H1 (cell line): ENCODE results near the gene COL25A1. TPM values are rescaled to one million over a fixed set of nuclear protein-coding genes. Genes with fewer than 3 reads are reported as not detected.

Source experiments
- CTCF ChIA-PET: fragments of 300-600 bp; sonication (Branson Sonifier 250); formaldehyde crosslinking; loops from one replicate; lab custom pipeline; 2021; ENCODE audit not compliant: partially characterized antibody; lab: Charles Lee
- POLR2A ChIA-PET: fragments of 300-600 bp; sonication (Branson Sonifier 250); formaldehyde crosslinking; loops from one replicate; lab custom pipeline; 2021; ENCODE audit warnings: inconsistent platforms; ENCODE audit not compliant: partially characterized antibody; lab: Charles Lee
- DNase-seq, 2 experiments: peaks; one replicate each; pipeline versions ENCODE4 v3.0.0 to v3.0.0-alpha.2; 2010 to 2022; ENCODE audit warnings: low spot score in 2 of 2, low read depth in 1 of 2, mixed read lengths in 1 of 2
- FAIRE-seq: peaks from 2 replicates; lab custom pipeline; 2011; peaks lifted over from hg19 to GRCh38; lab: Jason Lieb, UNC
- H2AFZ ChIP-seq: 2 replicates; pipeline ENCODE4 v1.8.1; 2012; ENCODE audit warnings: low read length, inconsistent platforms
- H2AK5ac ChIP-seq: 2 replicates; pipeline ENCODE4 v1.6.1; 2013; ENCODE audit warnings: low read depth, low read length
- H2BK120ac ChIP-seq: replicated peaks from 2 replicates; pipeline ENCODE3; 2013; ENCODE audit warnings: low read depth, low read length, inconsistent platforms
- H2BK12ac ChIP-seq: 2 replicates; pipeline ENCODE4 v1.6.1; 2013; ENCODE audit warnings: low read depth, low read length
- H2BK15ac ChIP-seq: 2 replicates; pipeline ENCODE4 v1.6.1; 2013; ENCODE audit warnings: low read length
- H2BK20ac ChIP-seq: 2 replicates; pipeline ENCODE4 v1.6.1; 2013; ENCODE audit warnings: low read length
- H2BK5ac ChIP-seq: 2 replicates; pipeline ENCODE4 v1.6.1; 2013; ENCODE audit warnings: low read depth, low read length
- H3K14ac ChIP-seq: 2 replicates; pipeline ENCODE4 v1.6.1; 2013; ENCODE audit warnings: inconsistent platforms; ENCODE audit not compliant: insufficient read length
- H3K18ac ChIP-seq: 2 replicates; pipeline ENCODE4 v1.6.1; 2013; ENCODE audit warnings: low read length; ENCODE audit errors: extremely low read depth
- H3K23ac ChIP-seq: 2 replicates; pipeline ENCODE4 v1.6.1; 2013; ENCODE audit warnings: inconsistent platforms; ENCODE audit not compliant: insufficient read length
- H3K23me2 ChIP-seq: 2 replicates; pipeline ENCODE4 v1.6.1; 2013; ENCODE audit warnings: low read depth, low read length
- H3K27ac ChIP-seq: 2 replicates; pipeline ENCODE4 v1.6.1; 2011; ENCODE audit warnings: low read depth, low read length, inconsistent platforms
- H3K27me3 ChIP-seq, 4 experiments: replicated peaks in 1 of 4; 1 replicate in 1 of 4; 2 replicates in 3 of 4; pipeline versions ENCODE4 v1.6.1 to v1.8.1; 2011 to 2013; ENCODE audit warnings: low read length in 3 of 4, mild to moderate bottlenecking in 3 of 4, inconsistent platforms in 2 of 4, mixed read lengths in 2 of 4, moderate library complexity in 1 of 4; ENCODE audit not compliant: control insufficient read depth in 3 of 4, insufficient read depth in 3 of 4; ENCODE audit errors: extremely low read depth in 1 of 4
- H3K36me3 ChIP-seq, 4 experiments: 2 replicates each; pipeline versions ENCODE4 v1.6.1 to v1.8.1; 2011 to 2013; ENCODE audit warnings: mild to moderate bottlenecking in 4 of 4, low read length in 3 of 4, moderate library complexity in 2 of 4, control low read depth in 1 of 4, inconsistent platforms in 1 of 4; ENCODE audit not compliant: insufficient read depth in 4 of 4, control insufficient read depth in 2 of 4
- H3K4ac ChIP-seq: replicated peaks from 2 replicates; pipeline ENCODE3; 2013; ENCODE audit warnings: low read length, low read depth, mixed read lengths, inconsistent platforms; ENCODE audit not compliant: insufficient read length
- H3K4me1 ChIP-seq, 4 experiments: replicated peaks in 1 of 4; 1 replicate in 1 of 4; 2 replicates in 3 of 4; pipeline versions ENCODE4 v1.6.1 to v1.8.1; 2011 to 2013; ENCODE audit warnings: low read length in 3 of 4, inconsistent platforms in 2 of 4, mixed read lengths in 1 of 4; ENCODE audit not compliant: insufficient read depth in 4 of 4, control insufficient read depth in 3 of 4
- H3K4me2 ChIP-seq, 2 experiments: 2 replicates each; pipeline versions ENCODE4 v1.6.1 to v1.8.1; 2011 to 2013; ENCODE audit warnings: low read depth in 2 of 2, low read length in 2 of 2, control low read depth in 1 of 2, inconsistent platforms in 1 of 2, mild to moderate bottlenecking in 1 of 2; ENCODE audit not compliant: insufficient read depth in 1 of 2
- H3K4me3 ChIP-seq, 4 experiments: fragments of 200-600, 300-600 bp in 1 of 4; sonication (generic), shearing (Covaris generic), sonication (Bioruptor Twin) in 1 of 4; 2 replicates each; pipeline versions ENCODE4 v1.5.1 to v1.8.1; 2011 to 2016; ENCODE audit warnings: low read length in 4 of 4, low read depth in 3 of 4, control low read depth in 2 of 4, inconsistent platforms in 2 of 4, mild to moderate bottlenecking in 2 of 4, mixed read lengths in 1 of 4, moderate library complexity in 1 of 4; ENCODE audit not compliant: insufficient read depth in 2 of 4; ENCODE audit errors: extremely low read depth in 1 of 4
- H3K56ac ChIP-seq: replicated peaks from 2 replicates; pipeline ENCODE3; 2013; ENCODE audit warnings: low read depth, mild to moderate bottlenecking, mixed read lengths, low read length, inconsistent platforms; ENCODE audit not compliant: insufficient read length
- H3K79me1 ChIP-seq: 2 replicates; pipeline ENCODE4 v1.6.1; 2013; ENCODE audit warnings: low read depth, low read length, control low read depth
- H3K79me2 ChIP-seq, 2 experiments: 2 replicates each; pipeline versions ENCODE4 v1.6.1 to v1.8.1; 2012 to 2013; ENCODE audit warnings: low read length in 2 of 2, mild to moderate bottlenecking in 2 of 2, inconsistent platforms in 1 of 2; ENCODE audit not compliant: insufficient read depth in 2 of 2, control insufficient read depth in 1 of 2
- H3K9ac ChIP-seq, 4 experiments: replicated peaks in 1 of 4; 1 replicate in 1 of 4; 2 replicates in 3 of 4; pipeline versions ENCODE4 v1.6.1 to v1.8.1; 2011 to 2013; ENCODE audit warnings: low read depth in 3 of 4, low read length in 3 of 4, control low read depth in 2 of 4, mild to moderate bottlenecking in 2 of 4, moderate library complexity in 2 of 4, inconsistent platforms in 1 of 4; ENCODE audit errors: extremely low read depth in 1 of 4
- H3K9me3 ChIP-seq, 2 experiments: 2 replicates each; pipeline versions ENCODE4 v1.6.1 to v1.8.1; 2012 to 2013; ENCODE audit warnings: mild to moderate bottlenecking in 2 of 2, moderate library complexity in 2 of 2, control low read depth in 1 of 2, inconsistent platforms in 1 of 2, low read depth in 1 of 2, low read length in 1 of 2, mixed read lengths in 1 of 2; ENCODE audit not compliant: insufficient read depth in 2 of 2
- H4K20me1 ChIP-seq, 2 experiments: replicated peaks in 1 of 2; 2 replicates each; pipeline versions ENCODE3 to v1.8.1; 2011 to 2013; ENCODE audit warnings: inconsistent platforms in 2 of 2, low read length in 2 of 2, mild to moderate bottlenecking in 1 of 2; ENCODE audit not compliant: insufficient read depth in 2 of 2, control insufficient read depth in 1 of 2
- H4K5ac ChIP-seq: 2 replicates; pipeline ENCODE4 v1.6.1; 2013; ENCODE audit warnings: low read length, low read depth, mixed read lengths, inconsistent platforms; ENCODE audit not compliant: insufficient read length
- H4K8ac ChIP-seq: 2 replicates; pipeline ENCODE4 v1.8.0; 2013; ENCODE audit warnings: mild to moderate bottlenecking, moderate library complexity, low read length, inconsistent platforms; ENCODE audit not compliant: insufficient read depth; ENCODE audit errors: extremely low read depth
- H4K91ac ChIP-seq: replicated peaks from 2 replicates; pipeline ENCODE3; 2013; ENCODE audit warnings: low read length, mixed read lengths, inconsistent platforms; ENCODE audit not compliant: insufficient read length
- CTCF ChIP-seq, 3 experiments: IDR thresholded peaks; 1 replicate in 2 of 3; 2 replicates in 1 of 3; pipeline versions ENCODE4 v1.5.1 to v1.6.1; 2011; ENCODE audit warnings: low read length in 3 of 3, mild to moderate bottlenecking in 3 of 3, inconsistent platforms in 2 of 3, low read depth in 1 of 3, moderate library complexity in 1 of 3; ENCODE audit not compliant: insufficient read depth in 1 of 3; ENCODE audit errors: control extremely low read depth in 1 of 3
- HDAC2 ChIP-seq, 2 experiments: fragments of 300-600 bp in 1 of 2; sonication (generic) in 1 of 2; IDR thresholded peaks; 2 replicates each; pipeline ENCODE4 v1.6.1; 2011 to 2012; ENCODE audit warnings: low read depth in 2 of 2, low read length in 2 of 2, mild to moderate bottlenecking in 2 of 2, moderate library complexity in 2 of 2, borderline replicate concordance in 1 of 2, inconsistent platforms in 1 of 2
- POLR2AphosphoS5 ChIP-seq: IDR thresholded peaks from 2 replicates; pipeline ENCODE4 v1.6.1; 2011; ENCODE audit warnings: low read depth, low read length
- RFX5 ChIP-seq: IDR thresholded peaks from 2 replicates; pipeline ENCODE4 v1.6.1; 2011; ENCODE audit warnings: low read depth, low read length, improper control_type of control experiment, borderline replicate concordance
- SP1 ChIP-seq: IDR thresholded peaks from 2 replicates; pipeline ENCODE4 v1.6.1; 2011; ENCODE audit warnings: low read depth, low read length
- WGBS, 2 experiments: shearing (Covaris generic) in 1 of 2; methylation state at CpG; one replicate each; pipeline versions ENCODE4 v1.1.6 to v1.1.7; 2013 to 2015; ENCODE audit warnings: low lambda C conversion rate in 2 of 2, mixed read lengths in 2 of 2, inconsistent platforms in 1 of 2, low coverage in 1 of 2, missing lambda C conversion rate in 1 of 2; ENCODE audit not compliant: insufficient replicate concordance in 2 of 2, insufficient coverage in 1 of 2, insufficient read length in 1 of 2; ENCODE audit errors: extremely low coverage in 1 of 2, missing lambda C conversion rate in 1 of 2; 5-methylcytosine and 5-hydroxymethylcytosine counted together
- polyA plus RNA-seq, 7 experiments: library from polyadenylated mRNA; depleted of rRNA in 3 of 7; stranded (reverse) in 5 of 7; unstranded in 2 of 7; fragments of >200 nt in 5 of 7; fragments of 200-250 nt in 2 of 7; gene quantifications; 1 replicate in 5 of 7; 2 replicates in 1 of 7; 4 replicates in 1 of 7; pipeline versions ENCODE4 v1.2.1 to v1.2.3, GENCODE V29; 2011 to 2013; ENCODE audit warnings: missing spikeins in 2 of 7, mixed read lengths in 2 of 7
- total RNA-seq: library from RNA; stranded (reverse); fragmentation: NEBNext Ultra II Directional; extraction: Animal tissue kit (Norgen Biotek cat#: 25700); gene quantifications from 2 replicates; pipeline ENCODE4 v1.2.1, GENCODE V29; 2021

Gene COL25A1
- total and polyA plus RNA-seq, 2 of the 8 experiments (the other 6 are each of a cell fraction or from before 2014, with no cell fraction given): 1.1 to 8.3 TPM

GRCh38 chr4:108830509-108831244 is 471.8 kb downstream of the COL25A1 start:
- Histone ChIP-seq H3K79me2 (no peaks in the 10 kb centered on the region), H3K9ac (no peak overlapping the region), H2BK15ac (no peak overlapping the region), H3K27ac (no peak overlapping the region), H3K27me3 (no peaks in the 10 kb centered on the region), H3K9me3 (no peaks in the 10 kb centered on the region), H4K5ac (no peak overlapping the region), H3K4me2 (no peak overlapping the region), H2BK12ac (no peak overlapping the region), H2AK5ac (no peak overlapping the region), H3K18ac (no peak overlapping the region), H3K36me3 (no peaks in the 10 kb centered on the region), H2BK5ac (no peak overlapping the region), H3K23ac (no peak overlapping the region), H3K4ac (no peak overlapping the region), H3K56ac (no peak overlapping the region), H4K91ac (no peak overlapping the region), H3K79me1 (no peaks in the 10 kb centered on the region), H3K4me1 (no peaks in the 10 kb centered on the region), H3K23me2 (no peaks in the 10 kb centered on the region), H4K8ac (no peak overlapping the region), H3K4me3 (no peak overlapping the region), H2BK20ac (no peak overlapping the region), H4K20me1 (no peaks in the 10 kb centered on the region), H2BK120ac (no peak overlapping the region), H2AFZ (no peak overlapping the region), H3K14ac (no peak overlapping the region)
- WGBS, 2 experiments: 89% methylated on average over 4 of the region's 4 CpGs; no CpG with 5 or more reads in 1 of the 2 experiments
- no peak for FAIRE-seq
- DNase-seq: no peak
- CTCF ChIA-PET: interaction anchor here (1.1 to 2.6 kb wide), 5 partner anchors 51 to 575 kb away, joined by 3 to 7 read pairs (median 4); no protein-coding TSS in a partner anchor
- POLR2A ChIA-PET: no interaction called here
- TF ChIP-seq SP1 (no peak), HDAC2 (IDR thresholded peaks at IDR 0.05; ENCODE audit: borderline replicate concordance in 1 of 2, low read depth in 2 of 2, low read length in 2 of 2) (no peak), RFX5 (no peak), CTCF (IDR thresholded peaks at IDR 0.05; ENCODE audit: control extremely low read depth in 1 of 3, insufficient read depth in 1 of 3, low read depth in 1 of 3, low read length in 3 of 3) (no peak), POLR2AphosphoS5 (no peak)
